Bronchial epithelial cell (primary cell): ENCODE data around the gene DIDO1. TPM values are rescaled to one million over a fixed set of nuclear protein-coding genes. Genes with fewer than 3 reads are reported as not detected.
A peak's percentile ranks its signal among the peaks of the same experiment; 100 is the strongest.

Source experiments
- DNase-seq: peaks from one replicate; pipeline ENCODE4 v3.0.0-alpha.2; 2010; ENCODE audit warnings: low read depth
- FAIRE-seq: peaks from 2 replicates; lab custom pipeline; 2011; peaks lifted over from hg19 to GRCh38; lab: Jason Lieb, UNC
- H3K27me3 ChIP-seq: 2 replicates; pipeline ENCODE4 v1.5.1; 2011; ENCODE audit warnings: low read length; ENCODE audit not compliant: control insufficient read depth, insufficient read depth
- H3K36me3 ChIP-seq: 2 replicates; pipeline ENCODE4 v1.5.1; 2011; ENCODE audit warnings: low read length; ENCODE audit not compliant: control insufficient read depth, insufficient read depth
- H3K4me3 ChIP-seq: 2 replicates; pipeline ENCODE4 v1.5.1; 2011; ENCODE audit warnings: mild to moderate bottlenecking, low read depth, low read length, control low read depth
- CTCF ChIP-seq: IDR thresholded peaks from 2 replicates; pipeline ENCODE4 v1.5.1; 2011; ENCODE audit warnings: mild to moderate bottlenecking, moderate library complexity, low read length, control low read depth, inconsistent platforms; ENCODE audit not compliant: insufficient read depth, severe bottlenecking
- total RNA-seq: library from RNA; depleted of rRNA; stranded (reverse); fragments of >200 nt; gene quantifications from 2 replicates; pipeline ENCODE4 v1.2.1, GENCODE V29; 2014

Gene DIDO1
- total RNA-seq, result 26.9 and 31.6 TPM in 2 replicates

- H3K4me3 ChIP-seq, result peak within 1 kb of the TSS; percentile 75
- peak; percentile 74 for TF ChIP-seq CTCF
- H3K27me3 ChIP-seq, result no peaks in the 10 kb centered on the region
- DNase-seq (peak; percentile 78), FAIRE-seq (no peak)
- no peaks in the 10 kb centered on the region for H3K36me3 ChIP-seq
Measured at GRCh38 chr20:62926229-62927127, at the start of gene DIDO1. Gene DIDO1, minus strand, starts transcription at chr20:62926505.

- no peak overlapping the region for H3K4me3 ChIP-seq
- no peaks in the 10 kb centered on the region for H3K36me3 ChIP-seq
- DNase-seq, result no peak
- TF ChIP-seq CTCF, result no peak
- H3K27me3 ChIP-seq, result peaks cover 37% of the 10 kb centered on the region
- no peak for FAIRE-seq
Measured at GRCh38 chr20:62975251-62975760, 49.0 kb upstream of the DIDO1 start.

GRCh38 chr20:62972845-62973745 lies 46.8 kb upstream of the DIDO1 start:
- Histone ChIP-seq H3K4me3 (no peak overlapping the region), H3K36me3 (no peaks in the 10 kb centered on the region), H3K27me3 (peaks cover 31% of the 10 kb centered on the region)
- TF ChIP-seq CTCF, result no peak
- DNase-seq, result no peak
- FAIRE-seq, result no peak

- peak; percentile 56 for DNase-seq
- FAIRE-seq, result no peak
- Histone ChIP-seq H3K36me3 (no peaks in the 10 kb centered on the region), H3K27me3 (peaks cover 31% of the 10 kb centered on the region), H3K4me3 (no peak overlapping the region)
- TF ChIP-seq CTCF, result peak; percentile 96
Measured at GRCh38 chr20:62971950-62972844, 45.9 kb upstream of the DIDO1 start.
